GM21447 (cell line): ENCODE measurements around the gene CFL1.

Experiments used
- ATAC-seq: cut with Tn5 transposase; IDR thresholded peaks from one replicate; pipeline ENCODE4 v1.9.1; 2021; ENCODE audit not compliant: unreplicated experiment

CFL1 gene

DNA sequence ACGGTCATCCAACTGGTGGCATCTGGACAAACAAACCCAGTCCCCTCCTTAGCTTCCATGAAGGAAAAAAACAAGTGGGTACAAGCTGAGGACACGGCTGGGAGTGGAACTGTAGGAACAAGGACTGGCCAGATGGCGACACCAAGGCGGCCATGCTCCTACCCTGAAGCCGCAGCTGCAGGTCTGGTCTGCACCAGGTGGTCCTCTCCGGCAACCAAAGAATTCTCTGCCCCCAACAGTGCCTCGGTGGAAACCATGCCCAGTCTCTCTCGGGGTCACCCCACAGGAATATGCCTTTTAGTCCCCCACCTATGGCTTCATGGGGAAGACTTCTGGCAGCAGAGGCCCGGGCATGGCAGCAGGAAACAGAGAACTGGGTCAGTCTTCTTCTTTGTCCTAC is 48.5 kb downstream of the CFL1 start:
- no peak for ATAC-seq

DNA sequence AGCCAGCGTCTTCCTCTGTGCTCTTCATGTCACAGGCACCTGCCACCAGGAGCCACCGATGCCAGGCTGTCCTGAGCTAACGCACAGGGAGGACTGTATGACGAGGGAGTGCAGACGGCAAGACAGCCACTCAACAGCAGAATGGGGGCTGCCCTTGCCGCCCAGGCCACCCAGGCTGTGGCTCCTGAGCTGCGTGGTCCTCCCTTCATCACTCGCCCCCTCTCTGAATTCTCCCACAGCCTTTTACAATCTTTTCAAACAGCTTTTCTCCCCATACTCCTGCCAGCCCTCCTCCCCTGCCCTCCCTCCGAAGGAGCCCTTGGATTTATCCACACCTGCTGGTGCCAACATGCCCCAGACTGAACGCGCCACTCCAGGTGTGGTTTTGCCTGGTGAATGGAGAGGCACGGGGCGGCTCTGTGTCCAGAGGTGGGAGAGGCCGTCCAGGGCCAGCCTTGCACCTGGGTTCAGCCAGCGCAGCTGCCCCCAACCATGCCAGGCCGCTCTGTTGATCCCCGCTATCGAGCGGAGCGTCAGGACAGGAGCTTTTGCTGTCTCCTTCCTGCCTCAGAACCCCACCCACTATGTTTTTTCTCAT is 49.1 kb downstream of the CFL1 start:
- ATAC-seq, result no peak

DNA sequence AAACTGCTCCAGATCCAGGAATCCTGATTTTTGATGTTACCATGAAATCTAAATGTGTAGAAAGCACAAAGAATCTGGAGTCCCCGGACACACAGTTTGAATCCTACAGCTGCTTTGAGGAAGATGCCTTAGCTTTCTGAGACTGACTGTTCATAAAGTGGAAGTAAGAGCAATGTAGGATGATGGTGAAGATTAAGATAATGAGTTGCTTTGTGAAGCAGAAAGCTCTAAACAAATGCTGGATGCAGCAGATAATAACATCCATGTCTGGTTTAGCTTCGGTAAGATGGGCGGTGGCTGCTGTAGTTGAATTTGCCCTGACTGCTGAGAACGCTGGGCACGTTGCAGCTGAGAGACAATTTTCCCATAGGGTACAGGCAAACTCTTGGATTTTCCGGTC is 51.0 kb downstream of the CFL1 start:
- ATAC-seq, result no peak
